CD4-positive, alpha-beta memory T cell (primary cell): ENCODE data around the gene GCLC. TPM values are rescaled to one million over a fixed set of nuclear protein-coding genes. Genes with fewer than 3 reads are reported as not detected.
"Not testable (repeated sequence)": the region's sequence is repeated elsewhere in the genome, so short reads cannot be mapped to it uniquely, and the experiment has no call there.

ENCODE experiments used
- CTCF ChIA-PET: fragments of 350-600 bp; sonication (Branson Sonifier 250); formaldehyde crosslinking; loops from one replicate; lab custom pipeline; 2021; ENCODE audit warnings: inconsistent platforms; ENCODE audit not compliant: partially characterized antibody; lab: Charles Lee
- POLR2A ChIA-PET: fragments of 350-600 bp; sonication (Branson Sonifier 250); formaldehyde crosslinking; loops from one replicate; lab custom pipeline; 2021; ENCODE audit not compliant: partially characterized antibody; lab: Charles Lee
- DNase-seq, 5 donors: peaks; one replicate each; pipeline versions ENCODE4 v3.0.0 to v3.0.0-alpha.2; 2020 to 2022; ENCODE audit warnings: mixed read lengths in 1 of 5
- H3K27ac ChIP-seq: one replicate; pipeline ENCODE4 v1.7.0; 2013; ENCODE audit warnings: low read depth, low read length
- H3K27me3 ChIP-seq: 2 replicates; pipeline ENCODE4 v1.7.0; 2013; ENCODE audit warnings: mild to moderate bottlenecking, low read length, moderate library complexity; ENCODE audit not compliant: insufficient read depth
- H3K36me3 ChIP-seq: 2 replicates; pipeline ENCODE4 v1.7.0; 2013; ENCODE audit warnings: mild to moderate bottlenecking, low read length, moderate library complexity; ENCODE audit not compliant: insufficient read depth
- H3K4me1 ChIP-seq: 2 replicates; pipeline ENCODE4 v1.7.0; 2013; ENCODE audit warnings: mild to moderate bottlenecking, low read length, moderate library complexity; ENCODE audit not compliant: insufficient read depth
- H3K4me3 ChIP-seq, 2 donors: one replicate each; pipeline ENCODE4 v1.7.0; 2013; ENCODE audit warnings: low read length in 2 of 2, mild to moderate bottlenecking in 1 of 2
- H3K9me3 ChIP-seq, 2 donors: one replicate each; pipeline ENCODE4 v1.7.0; 2013; ENCODE audit warnings: low read length in 2 of 2, control low read depth in 1 of 2; ENCODE audit not compliant: control insufficient read depth in 1 of 2
- H3K27ac Mint-ChIP-seq, 7 donors: one replicate each; pipeline ENCODE4 v1.8.0; 2020 to 2021; ENCODE audit warnings: mixed read lengths in 7 of 7, mild to moderate bottlenecking in 6 of 7, inconsistent platforms in 3 of 7, moderate library complexity in 3 of 7
- H3K27me3 Mint-ChIP-seq, 2 donors: one replicate each; pipeline ENCODE4 v1.8.0; 2020 to 2021; ENCODE audit warnings: mixed read lengths in 2 of 2
- H3K36me3 Mint-ChIP-seq, 2 donors: one replicate each; pipeline ENCODE4 v1.8.0; 2020 to 2021; ENCODE audit warnings: mixed read lengths in 2 of 2, inconsistent platforms in 1 of 2, mild to moderate bottlenecking in 1 of 2
- H3K4me1 Mint-ChIP-seq, 4 donors: one replicate each; pipeline ENCODE4 v1.8.0; 2020 to 2021; ENCODE audit warnings: mixed read lengths in 4 of 4, mild to moderate bottlenecking in 1 of 4
- H3K4me3 Mint-ChIP-seq, 8 donors: one replicate each; pipeline ENCODE4 v1.8.0; 2020 to 2021; ENCODE audit warnings: mixed read lengths in 8 of 8, mild to moderate bottlenecking in 7 of 8, moderate library complexity in 6 of 8, inconsistent platforms in 3 of 8
- H3K9me3 Mint-ChIP-seq, 8 donors: one replicate each; pipeline ENCODE4 v1.8.0; 2020 to 2021; ENCODE audit warnings: mixed read lengths in 8 of 8, mild to moderate bottlenecking in 5 of 8, inconsistent platforms in 3 of 8, moderate library complexity in 1 of 8
- intact Hi-C: fragments of 100-400 bp; cut with micrococcal nuclease; formaldehyde crosslinking; loops from one replicate; pipeline ENCODE4 v1.15.1; 2023
- polyA plus RNA-seq, 2 donors: library from polyadenylated mRNA; unstranded; fragments of 300-500 nt; fragmentation: Illumina TruSeq; gene quantifications; one replicate each; pipeline ENCODE4 v1.2.3, GENCODE V29; 2021
- total RNA-seq, 2 experiments: library from RNA; stranded (reverse); gene quantifications; one replicate each; pipeline ENCODE4 v1.2.3, GENCODE V29; 2021

Gene GCLC
- total and polyA plus RNA-seq, 4 experiments from 2014 or later = 8.8 to 40.9 (median 25.0) TPM

DNA sequence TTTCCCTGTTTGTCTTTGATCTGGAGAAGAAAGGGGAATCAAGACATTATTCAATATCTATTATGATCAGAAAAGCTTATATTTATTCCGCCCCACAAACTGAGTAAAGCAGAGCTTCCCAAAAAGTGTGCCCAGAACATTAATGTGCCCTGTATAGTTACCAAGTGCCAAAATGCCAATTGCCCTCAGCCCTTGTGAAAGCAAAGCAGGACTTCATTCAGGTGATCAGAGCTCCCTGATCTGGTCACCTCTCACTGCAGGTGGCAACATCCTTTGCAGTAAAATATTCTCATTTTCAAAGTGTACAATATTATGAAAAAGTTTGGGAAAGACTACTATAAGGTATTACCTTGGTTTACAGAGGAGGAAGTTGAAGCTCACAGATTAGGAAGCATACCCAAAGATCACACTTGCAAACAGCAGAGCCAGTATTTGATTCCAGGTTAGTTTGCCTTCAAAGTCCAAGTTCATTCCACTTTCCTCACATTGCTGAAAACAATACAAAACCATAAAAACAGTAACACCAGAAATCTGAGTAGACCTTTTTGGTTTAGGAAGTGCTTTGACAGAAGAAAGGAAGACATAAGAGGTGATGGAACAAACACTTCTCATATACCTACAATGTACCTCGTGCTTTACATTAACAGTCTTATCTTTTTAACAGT, 19.6 kb upstream of the GCLC start:
- H3K27ac Mint-ChIP-seq = no peak overlapping the region
- no peaks in the 10 kb centered on the region for H3K4me1 Mint-ChIP-seq
- no peak overlapping the region for H3K27ac ChIP-seq
- no peaks in the 10 kb centered on the region for H3K36me3 ChIP-seq
- no peaks in the 10 kb centered on the region for H3K36me3 Mint-ChIP-seq
- DNase-seq = no peak
- ChIA-PET CTCF (interaction anchor here (1.0 kb wide), 1 partner anchor 44 kb away, joined by 3 read pairs; no protein-coding TSS in a partner anchor), POLR2A (no interaction called here)
- H3K27me3 Mint-ChIP-seq = peaks cover 6% of the 10 kb centered on the region in 2 donors
- intact Hi-C loops = no loop called here
- no peaks in the 10 kb centered on the region for H3K27me3 ChIP-seq
- H3K4me3 Mint-ChIP-seq = no peak overlapping the region
- no peak overlapping the region for H3K4me3 ChIP-seq
- H3K9me3 ChIP-seq = no peaks in the 10 kb centered on the region
- H3K9me3 Mint-ChIP-seq = peaks cover 0 to 6% (median 2%) of the 10 kb centered on the region in 8 donors
- H3K4me1 ChIP-seq = no peaks in the 10 kb centered on the region

DNA sequence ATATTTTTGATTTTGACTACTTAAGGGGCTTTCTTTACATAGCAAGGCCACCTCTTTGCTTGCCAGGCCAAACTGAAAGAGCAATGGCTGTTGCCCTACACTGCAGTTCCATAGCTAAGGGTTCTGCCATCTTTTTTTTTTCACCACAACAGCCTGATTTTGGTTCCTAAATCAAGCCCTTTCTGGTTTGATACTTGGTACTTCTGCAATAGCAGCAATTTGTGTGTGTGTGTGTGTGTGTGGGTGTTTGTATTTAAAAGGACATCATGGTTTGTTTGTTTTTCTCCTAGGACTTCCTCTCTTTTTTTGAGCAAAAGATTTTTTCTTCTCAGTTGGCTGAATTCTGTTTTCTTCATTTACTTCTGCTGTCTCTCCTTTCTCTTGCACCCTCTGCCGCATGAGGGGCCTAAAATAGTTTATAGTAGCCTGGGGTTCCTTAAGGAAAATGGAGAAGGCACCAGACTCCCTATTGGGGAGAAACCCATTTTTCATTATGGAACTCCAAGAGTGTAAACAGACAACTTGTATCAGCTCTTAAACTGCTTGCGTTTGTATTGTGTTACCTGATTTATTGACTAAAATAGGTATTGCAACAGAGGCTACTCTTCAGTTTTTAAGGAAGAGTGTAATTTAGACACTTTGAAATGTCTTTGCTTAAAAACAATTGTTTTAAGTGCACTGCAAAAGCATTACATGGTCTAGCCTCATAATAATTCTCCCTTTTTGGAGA, 12.2 kb upstream of the GCLC start:
- no peaks in the 10 kb centered on the region for H3K9me3 ChIP-seq
- H3K4me3 ChIP-seq = no peak overlapping the region
- no peak overlapping the region for H3K27ac ChIP-seq
- no peak for DNase-seq
- no peaks in the 10 kb centered on the region for H3K27me3 ChIP-seq
- Mint-ChIP-seq H3K4me1 (no peaks in the 10 kb centered on the region), H3K36me3 (no peaks in the 10 kb centered on the region), H3K9me3 (peaks cover 0 to 15% (median 7%) of the 10 kb centered on the region in 8 donors), H3K4me3 (no peak overlapping the region), H3K27ac (peak overlapping the region in 1 of 7 donors; percentile 65), H3K27me3 (peaks cover 0 to 2% of the 10 kb centered on the region in 2 donors)
- no peaks in the 10 kb centered on the region for H3K4me1 ChIP-seq
- intact Hi-C loops = no loop called here
- CTCF ChIA-PET = no interaction called here
- POLR2A ChIA-PET = no interaction called here
- H3K36me3 ChIP-seq = no peaks in the 10 kb centered on the region

DNA sequence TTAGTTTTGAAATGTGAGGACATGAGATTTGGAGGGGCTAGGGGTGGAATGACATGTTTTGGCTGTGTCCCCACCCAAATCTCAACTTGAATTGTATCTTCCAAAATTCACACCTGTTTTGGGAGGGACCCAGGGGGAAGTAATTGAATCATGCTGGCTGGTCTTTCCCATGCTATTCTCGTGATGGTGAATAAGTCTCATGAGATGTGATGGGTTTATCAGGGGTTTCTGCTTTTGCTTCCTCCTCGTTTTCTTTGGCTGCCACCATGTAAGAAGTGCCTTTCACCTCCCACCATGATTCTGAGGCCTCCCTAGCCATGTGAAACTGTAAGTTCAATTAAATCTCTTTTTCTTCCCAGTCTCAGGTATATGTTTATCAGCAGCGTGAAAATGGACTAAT, 8.7 kb upstream of the GCLC start:
- H3K9me3 ChIP-seq, H3K27me3 Mint-ChIP-seq, POLR2A ChIA-PET, H3K36me3 Mint-ChIP-seq, H3K4me1 Mint-ChIP-seq, intact Hi-C loops, CTCF ChIA-PET, DNase-seq, H3K27ac ChIP-seq, H3K4me3 ChIP-seq, H3K27me3 ChIP-seq, H3K9me3 Mint-ChIP-seq, H3K4me3 Mint-ChIP-seq, H3K27ac Mint-ChIP-seq, H3K36me3 ChIP-seq, H3K4me1 ChIP-seq: not testable (repeated sequence)

DNA sequence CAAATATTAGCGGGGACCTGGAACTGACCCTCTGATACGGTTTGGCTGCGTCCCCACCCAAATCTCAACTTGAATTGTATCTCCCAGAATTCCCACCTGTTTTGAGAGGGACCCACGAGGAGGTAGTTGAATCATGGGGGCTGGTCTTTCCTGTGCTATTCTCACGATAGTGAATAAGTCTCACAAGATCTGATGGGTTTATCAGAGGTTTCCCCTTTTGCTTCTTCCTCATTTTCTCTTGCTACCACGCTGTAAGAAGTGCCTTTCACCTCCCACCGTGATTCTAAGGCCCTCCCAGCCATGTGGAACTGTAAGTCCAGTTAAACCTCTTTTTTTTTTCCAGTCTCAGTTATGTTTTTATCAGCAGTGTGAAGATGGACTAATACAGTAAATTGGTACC, 6.8 kb upstream of the GCLC start:
- H3K36me3 Mint-ChIP-seq, H3K36me3 ChIP-seq, H3K27me3 ChIP-seq, H3K27me3 Mint-ChIP-seq, POLR2A ChIA-PET, H3K9me3 ChIP-seq, H3K4me3 ChIP-seq, H3K9me3 Mint-ChIP-seq, H3K4me3 Mint-ChIP-seq, CTCF ChIA-PET, intact Hi-C loops, H3K27ac ChIP-seq, DNase-seq, H3K27ac Mint-ChIP-seq: not testable (repeated sequence)
- peaks cover 15% of the 10 kb centered on the region for H3K4me1 ChIP-seq
- peaks cover 7 to 17% (median 15%) of the 10 kb centered on the region in 4 donors for H3K4me1 Mint-ChIP-seq

DNA sequence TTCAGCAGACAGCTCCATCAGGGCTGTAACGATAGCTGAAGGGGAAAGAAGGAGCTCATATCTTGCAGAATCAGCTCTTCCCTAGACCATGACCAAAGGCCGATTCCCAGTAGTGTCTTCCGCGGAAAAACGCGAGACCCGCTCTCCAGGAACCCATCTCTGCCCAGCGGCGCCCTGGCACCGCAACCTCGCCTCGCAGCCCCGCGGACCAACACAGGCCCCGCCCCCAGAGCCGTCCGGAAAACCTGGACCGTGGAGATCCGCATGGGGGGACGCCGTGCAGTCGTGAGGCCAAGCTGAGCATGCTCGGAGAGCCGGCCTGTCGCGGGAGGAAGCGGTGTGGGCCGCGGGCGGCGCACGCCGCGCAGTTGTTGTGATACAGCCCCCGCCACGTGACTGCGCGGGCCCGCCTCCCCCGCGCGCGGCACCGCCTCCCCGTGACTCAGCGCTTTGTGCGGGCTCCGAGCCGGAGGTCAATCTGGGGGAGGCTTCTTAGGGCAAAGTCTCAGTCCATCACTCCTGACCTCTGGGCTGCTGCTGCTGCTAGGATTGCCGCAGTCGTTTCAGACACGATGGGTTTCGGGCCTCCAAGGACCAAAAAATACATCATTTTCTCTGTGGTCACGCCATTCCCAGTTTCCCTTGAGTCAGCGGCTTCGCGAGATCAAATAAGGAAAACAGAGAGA, 3.1 kb upstream of the GCLC start:
- intact Hi-C loops = loop anchor here (1.0 to 10.0 kb wide), 6 partner anchors 56 to 1123 kb away; partner anchors contain the start of genes EFHC1, ELOVL5 and GSTA4
- H3K4me1 Mint-ChIP-seq = peaks cover 35 to 49% (median 42%) of the 10 kb centered on the region in 4 donors
- peaks cover 0 to 1% (median 0%) of the 10 kb centered on the region in 8 donors for H3K9me3 Mint-ChIP-seq
- Histone ChIP-seq H3K36me3 (no peaks in the 10 kb centered on the region), H3K4me1 (peaks cover 31% of the 10 kb centered on the region), H3K4me3 (peak overlapping the region; percentile 54 to 73), H3K27ac (peak overlapping the region; percentile 35), H3K9me3 (no peaks in the 10 kb centered on the region), H3K27me3 (no peaks in the 10 kb centered on the region)
- CTCF ChIA-PET = interaction anchor here (0.7 to 3.6 kb wide), 9 partner anchors 11 to 180 kb away, joined by 3 to 35 read pairs (median 6); no protein-coding TSS in a partner anchor
- peak; percentile 91 to 93 (median 92) for DNase-seq
- peaks cover 0 to 4% of the 10 kb centered on the region in 2 donors for H3K36me3 Mint-ChIP-seq
- POLR2A ChIA-PET = interaction anchor here (0.8 to 2.4 kb wide), 8 partner anchors 10 to 247 kb away, joined by 3 to 28 read pairs (median 4); partner anchors contain the start of gene LRRC1
- H3K4me3 Mint-ChIP-seq = peak overlapping the region; percentile 85 to 96 (median 90)
- H3K27ac Mint-ChIP-seq = peak overlapping the region; percentile 54 to 88 (median 80)
- no peaks in the 10 kb centered on the region for H3K27me3 Mint-ChIP-seq

DNA sequence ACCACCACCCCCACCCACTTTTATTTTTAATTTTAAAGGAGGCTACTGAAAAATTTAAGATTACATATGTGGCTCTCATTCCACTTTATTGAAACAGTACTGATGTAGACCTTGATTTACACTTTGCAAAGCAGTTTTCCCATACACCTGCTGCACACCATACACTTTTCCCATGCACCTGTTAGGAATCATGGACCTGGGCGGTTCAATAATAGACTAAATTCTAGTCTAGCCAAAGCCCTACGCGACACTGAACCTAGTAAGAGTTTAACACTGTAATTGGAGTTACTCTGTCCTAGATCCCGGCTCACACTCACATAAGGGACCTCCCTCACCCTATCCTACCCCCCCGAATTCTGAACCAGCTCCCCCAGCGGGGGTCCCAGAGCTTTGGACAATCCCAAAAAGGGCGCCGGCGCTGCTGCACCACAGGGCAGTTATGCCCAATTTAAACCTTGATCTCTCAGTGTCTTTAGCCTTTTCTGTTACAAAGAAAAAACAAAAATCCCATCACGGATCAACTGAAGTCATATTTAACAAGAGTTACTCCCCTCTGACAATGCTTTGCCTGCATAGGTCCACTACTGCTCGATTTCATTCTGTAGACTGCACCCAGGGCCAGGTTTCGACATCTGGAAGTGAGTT, 2.4 kb upstream of the GCLC start:
- no peaks in the 10 kb centered on the region for H3K36me3 ChIP-seq
- peaks cover 36 to 52% (median 46%) of the 10 kb centered on the region in 4 donors for H3K4me1 Mint-ChIP-seq
- ChIA-PET POLR2A (interaction anchor here (0.9 to 2.4 kb wide), 5 partner anchors 9 to 247 kb away, joined by 3 to 28 read pairs (median 13); partner anchors contain the start of gene LRRC1), CTCF (interaction anchor here (1.1 to 3.6 kb wide), 7 partner anchors 11 to 181 kb away, joined by 3 to 35 read pairs (median 6); no protein-coding TSS in a partner anchor)
- no peak overlapping the region for H3K27ac ChIP-seq
- no peaks in the 10 kb centered on the region for H3K27me3 ChIP-seq
- H3K27me3 Mint-ChIP-seq = no peaks in the 10 kb centered on the region
- no peak for DNase-seq
- H3K36me3 Mint-ChIP-seq = peaks cover 0 to 4% of the 10 kb centered on the region in 2 donors
- H3K4me1 ChIP-seq = peaks cover 38% of the 10 kb centered on the region
- no peaks in the 10 kb centered on the region for H3K9me3 ChIP-seq
- intact Hi-C loops = loop anchor here (5.0 to 10.0 kb wide), 3 partner anchors 55 to 1122 kb away; partner anchors contain the start of genes EFHC1 and ELOVL5
- H3K27ac Mint-ChIP-seq = peak overlapping the region; percentile 54 to 88 (median 80)
- peaks cover 0 to 1% (median 0%) of the 10 kb centered on the region in 8 donors for H3K9me3 Mint-ChIP-seq
- peak overlapping the region; percentile 53 to 73 for H3K4me3 ChIP-seq
- H3K4me3 Mint-ChIP-seq = peak overlapping the region; percentile 85 to 96 (median 90)
